H1 (cell line): Measurements from ENCODE around the gene GMPR. TPM values are rescaled to one million over a fixed set of nuclear protein-coding genes. Genes with fewer than 3 reads are reported as not detected.

Experiments used
- ATF3 ChIP-seq: IDR thresholded peaks from 2 replicates; pipeline ENCODE4 v1.6.1; 2011; ENCODE audit warnings: low read depth, mild to moderate bottlenecking, low read length; ENCODE audit not compliant: insufficient read depth
- TEAD4 ChIP-seq: IDR thresholded peaks from 2 replicates; pipeline ENCODE4 v1.6.1; 2012; ENCODE audit warnings: low read depth, low read length, inconsistent platforms, mixed read lengths
- ZNF274 ChIP-seq: IDR thresholded peaks from 2 replicates; pipeline ENCODE4 v1.7.0; 2012; ENCODE audit warnings: low read length, borderline replicate concordance; ENCODE audit errors: extremely low read depth
- polyA plus RNA-seq, 7 experiments: library from polyadenylated mRNA; depleted of rRNA in 3 of 7; stranded (reverse) in 5 of 7; unstranded in 2 of 7; fragments of >200 nt in 5 of 7; fragments of 200-250 nt in 2 of 7; gene quantifications; 1 replicate in 5 of 7; 2 replicates in 1 of 7; 4 replicates in 1 of 7; pipeline versions ENCODE4 v1.2.1 to v1.2.3, GENCODE V29; 2011 to 2013; ENCODE audit warnings: missing spikeins in 2 of 7, mixed read lengths in 2 of 7
- total RNA-seq: library from RNA; stranded (reverse); fragmentation: NEBNext Ultra II Directional; extraction: Animal tissue kit (Norgen Biotek cat#: 25700); gene quantifications from 2 replicates; pipeline ENCODE4 v1.2.1, GENCODE V29; 2021

The GMPR gene
- total and polyA plus RNA-seq, 2 of the 8 experiments (the other 6 are each of a cell fraction or from before 2014, with no cell fraction given): 0.99 to 1.2 TPM

- TF ChIP-seq TEAD4: no peak
- TF ChIP-seq ATF3: no peak
- TF ChIP-seq ZNF274: no peak
Measured at GRCh38 chr6:16228043-16228442, 10.3 kb upstream of the GMPR start (continued).
